Fibroblast of pulmonary artery (primary cell): ENCODE data around the gene GHR.

Source experiments
- DNase-seq: peaks from one replicate; pipeline ENCODE4 v3.0.0-alpha.2; 2010; ENCODE audit warnings: low read depth
- H3K4me3 ChIP-seq: replicated peaks from 2 replicates; pipeline ENCODE4 v1.5.1; 2011; ENCODE audit warnings: low read depth, mild to moderate bottlenecking, control low read depth, low read length, moderate library complexity
- TF ChIP-seq, protein P1 (sequence below): IDR thresholded peaks from 2 replicates; pipeline ENCODE4 v1.5.1; 2011; ENCODE audit warnings: mild to moderate bottlenecking, control low read depth, low read length, inconsistent platforms; ENCODE audit errors: missing control alignments

Gene GHR

DNA sequence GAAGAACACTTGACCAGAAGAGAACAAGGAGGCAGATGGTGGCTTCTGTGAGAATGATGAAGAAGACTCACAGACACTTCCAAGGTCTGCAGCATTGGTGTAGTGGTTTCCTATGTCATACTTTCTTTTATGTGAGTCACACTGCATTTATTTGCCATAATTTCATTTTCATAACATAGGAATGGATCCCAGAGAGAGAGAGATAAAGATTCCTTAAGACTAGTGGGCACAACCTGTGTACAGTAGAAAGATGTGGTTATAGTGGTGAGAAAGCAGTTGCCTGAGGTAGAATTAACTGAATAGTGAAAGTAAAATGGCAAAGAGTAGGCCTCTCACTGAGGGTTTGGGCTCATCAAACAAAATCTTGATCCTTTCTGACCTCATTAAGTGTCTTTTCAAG is 325.8 kb downstream of the GHR start:
- no peak for DNase-seq
- no peak overlapping the region for H3K4me3 ChIP-seq
- TF ChIP-seq, protein P1, sequence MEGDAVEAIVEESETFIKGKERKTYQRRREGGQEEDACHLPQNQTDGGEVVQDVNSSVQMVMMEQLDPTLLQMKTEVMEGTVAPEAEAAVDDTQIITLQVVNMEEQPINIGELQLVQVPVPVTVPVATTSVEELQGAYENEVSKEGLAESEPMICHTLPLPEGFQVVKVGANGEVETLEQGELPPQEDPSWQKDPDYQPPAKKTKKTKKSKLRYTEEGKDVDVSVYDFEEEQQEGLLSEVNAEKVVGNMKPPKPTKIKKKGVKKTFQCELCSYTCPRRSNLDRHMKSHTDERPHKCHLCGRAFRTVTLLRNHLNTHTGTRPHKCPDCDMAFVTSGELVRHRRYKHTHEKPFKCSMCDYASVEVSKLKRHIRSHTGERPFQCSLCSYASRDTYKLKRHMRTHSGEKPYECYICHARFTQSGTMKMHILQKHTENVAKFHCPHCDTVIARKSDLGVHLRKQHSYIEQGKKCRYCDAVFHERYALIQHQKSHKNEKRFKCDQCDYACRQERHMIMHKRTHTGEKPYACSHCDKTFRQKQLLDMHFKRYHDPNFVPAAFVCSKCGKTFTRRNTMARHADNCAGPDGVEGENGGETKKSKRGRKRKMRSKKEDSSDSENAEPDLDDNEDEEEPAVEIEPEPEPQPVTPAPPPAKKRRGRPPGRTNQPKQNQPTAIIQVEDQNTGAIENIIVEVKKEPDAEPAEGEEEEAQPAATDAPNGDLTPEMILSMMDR: no peak

DNA sequence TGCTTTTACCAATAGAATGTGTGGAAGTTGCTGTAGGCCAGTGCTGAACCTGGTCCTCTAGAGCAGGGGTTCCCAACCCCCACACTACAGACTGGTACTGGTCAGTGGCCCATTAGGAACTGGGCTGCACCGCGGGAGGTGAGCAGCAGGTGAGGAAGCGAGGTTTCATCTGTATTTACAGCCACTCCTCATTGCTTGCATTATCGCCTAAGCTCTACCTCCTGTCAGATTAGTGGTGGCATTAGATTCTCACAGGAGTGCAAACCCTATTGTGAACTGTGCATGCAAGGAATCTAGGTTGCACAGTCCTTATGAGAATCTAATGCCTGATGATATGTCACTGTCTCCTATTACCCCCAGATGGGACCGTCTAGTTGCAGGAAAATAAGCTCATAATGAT is 327.3 kb downstream of the GHR start:
- H3K4me3 ChIP-seq: no peak overlapping the region
- DNase-seq: no peak
- TF ChIP-seq, protein P1: no peak

DNA sequence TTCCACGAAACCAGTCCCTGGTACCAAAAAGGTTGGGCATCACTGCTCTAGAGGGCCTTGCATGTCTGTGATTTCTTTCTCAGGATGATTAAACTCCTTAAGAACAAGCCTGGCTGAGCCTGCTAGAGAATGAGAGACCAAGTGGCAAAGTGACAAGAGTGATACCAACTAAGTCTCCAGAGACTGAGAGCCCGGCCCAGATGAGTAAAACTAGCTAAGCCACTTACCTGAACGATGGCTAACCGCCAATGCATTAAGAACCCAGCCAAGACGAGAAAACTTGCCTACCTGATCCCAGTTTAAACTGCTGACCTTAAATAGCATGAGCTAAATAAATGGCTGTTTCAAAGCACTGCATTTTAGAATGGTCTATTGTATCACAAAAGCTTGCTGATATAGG is 327.8 kb downstream of the GHR start:
- H3K4me3 ChIP-seq: no peak overlapping the region
- TF ChIP-seq, protein P1: no peak
- DNase-seq: no peak

DNA sequence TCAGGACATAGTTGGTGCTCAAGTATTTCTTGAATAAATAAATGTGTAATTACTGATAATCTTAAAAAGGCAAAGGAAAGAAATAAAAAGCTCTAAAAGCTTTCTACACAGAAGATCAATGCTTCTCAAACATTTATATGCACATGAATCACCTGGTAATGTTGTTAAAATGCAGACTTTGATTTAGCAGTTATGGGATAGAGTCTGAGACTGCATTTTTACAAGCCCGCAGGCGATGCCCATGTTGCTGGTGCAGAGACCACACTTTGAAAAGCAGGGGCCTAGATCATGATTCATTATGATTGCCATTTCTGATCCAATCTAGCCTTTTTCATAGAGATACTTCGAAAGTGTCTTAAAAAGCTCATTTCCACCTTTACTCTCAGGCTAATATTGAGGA is 329.9 kb downstream of the GHR start:
- DNase-seq: no peak
- H3K4me3 ChIP-seq: no peak overlapping the region
- TF ChIP-seq, protein P1: no peak

DNA sequence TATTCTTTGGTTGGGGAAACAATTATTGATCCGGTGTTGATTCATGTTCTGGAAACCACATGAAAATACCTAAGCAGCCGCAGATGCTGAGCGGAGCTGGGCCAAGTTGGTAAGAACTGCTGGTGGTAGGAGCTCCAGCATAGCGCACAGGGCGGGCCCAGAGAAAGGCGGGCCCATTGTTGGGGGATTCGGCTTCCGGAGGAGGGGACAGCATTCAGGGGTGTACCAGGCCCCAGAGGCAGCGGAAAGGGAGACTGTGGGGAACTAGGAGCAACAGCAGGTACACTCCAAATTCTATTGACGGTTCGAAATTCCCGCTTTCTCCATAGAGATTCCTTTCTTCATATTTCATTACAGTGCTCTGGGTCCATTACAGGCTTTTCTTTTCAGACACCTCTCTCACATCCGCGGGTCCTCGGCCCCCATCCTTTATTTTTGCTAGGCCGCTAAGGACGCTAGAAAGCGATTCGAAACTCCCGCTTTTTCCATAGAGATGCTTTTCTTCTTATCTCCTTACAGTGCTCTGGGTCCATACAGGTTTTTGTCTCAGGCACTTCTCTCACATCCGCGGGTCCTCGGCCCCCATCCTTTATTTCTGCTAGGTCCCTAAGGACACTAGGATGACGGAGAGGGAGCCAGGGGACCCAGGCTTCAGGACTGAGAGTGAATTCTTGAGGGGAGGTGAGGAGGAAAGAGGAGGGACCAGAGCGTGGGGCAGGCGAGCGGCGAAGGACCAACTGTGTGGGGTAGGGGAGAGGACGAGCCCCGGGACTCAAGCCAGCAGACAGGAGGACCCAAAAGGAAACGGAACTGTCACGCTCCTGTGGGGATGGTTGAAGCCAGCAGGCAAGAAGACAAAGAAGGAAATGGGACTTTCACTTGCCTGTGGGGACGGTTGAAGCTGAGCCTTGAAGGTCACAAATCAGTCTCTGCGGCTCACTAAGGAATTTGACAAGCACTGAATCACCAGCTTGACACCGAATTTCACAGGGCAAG is 333.7 kb downstream of the GHR start, which contains the start of gene CCDC152:
Gene CCDC152 (plus strand): TSS at position 213 of the 996 bp plus-strand sequence. CDS start 2,304 bp downstream, outside the sequence.
- TF ChIP-seq, protein P1: no peak
- DNase-seq: peak; percentile 17

DNA sequence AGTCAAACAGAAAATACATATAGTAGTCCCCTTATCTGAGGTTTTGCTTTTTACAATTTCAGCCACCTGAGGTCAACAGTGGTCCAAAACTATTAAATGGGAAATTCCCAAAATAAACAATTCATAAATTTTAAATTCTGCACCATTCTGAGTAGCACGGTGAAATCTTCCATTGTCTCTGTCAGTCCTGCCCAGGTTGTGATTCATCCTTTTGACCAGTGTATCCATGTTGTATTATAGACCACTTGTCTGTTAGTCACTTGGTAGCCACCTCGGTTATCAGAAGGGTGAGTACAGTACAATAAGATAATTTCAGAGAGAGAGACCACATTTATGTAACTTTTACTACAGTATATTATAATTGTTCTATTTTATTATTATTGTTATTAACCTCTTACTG is 336.2 kb downstream of the GHR start:
- peak; percentile 38 for DNase-seq
- TF ChIP-seq, protein P1: no peak

More for the DNA sequence above, 333.7 kb downstream of the GHR start, which contains the start of gene CCDC152:
- H3K4me3 ChIP-seq: peak within 1 kb of the TSS; percentile 43

More for the DNA sequence above, 336.2 kb downstream of the GHR start:
- no peak overlapping the region for H3K4me3 ChIP-seq
